ENCODE measurements around the gene SPO11.

SPO11 gene

DNA sequence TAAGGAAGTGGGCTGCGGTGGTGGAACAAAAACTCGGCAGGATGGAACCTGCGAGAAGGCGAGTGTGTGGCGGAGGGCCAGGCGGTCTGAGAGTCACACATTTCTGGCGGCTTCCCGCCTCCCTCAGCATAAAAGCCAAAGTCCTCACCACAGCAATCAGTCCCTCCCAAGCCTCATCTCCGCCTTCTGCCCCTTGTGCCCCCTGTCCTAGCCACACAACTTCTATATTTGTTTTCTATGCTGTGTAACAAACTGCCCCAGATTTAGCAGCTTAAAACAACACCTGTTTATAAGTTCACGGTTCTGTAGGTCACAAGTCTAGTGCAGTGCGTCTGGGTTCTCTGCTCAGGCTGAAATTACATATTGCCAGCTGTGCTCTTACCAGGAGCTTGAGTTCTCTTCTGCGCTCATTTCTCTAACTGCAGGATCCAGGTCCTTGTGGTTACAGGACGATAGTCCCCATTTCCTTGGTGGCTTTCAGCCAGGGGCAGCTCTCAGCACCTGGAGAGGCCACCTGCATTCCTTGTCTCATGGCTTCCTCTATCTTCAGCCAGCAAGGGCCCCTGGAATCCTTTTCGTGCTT, 11.7 kb upstream of the SPO11 start:
- Histone ChIP-seq H3K18ac (ENCODE audit: low read depth in 1 of 2, low read length in 2 of 2) (no peak overlapping the region), H3K79me1 (replicated peaks; ENCODE audit: low read length, poor library complexity, severe bottlenecking) (no peaks in the 10 kb centered on the region), H3K4me1 (ENCODE audit: control insufficient read depth, insufficient read depth, low read depth, low read length) (peaks cover under 1% of the 10 kb centered on the region), H3K36me3 (ENCODE audit: control insufficient read depth in 1 of 2, insufficient read depth in 2 of 2, low read depth in 1 of 2, low read length in 2 of 2) (no peaks in the 10 kb centered on the region), H3K27me3 (ENCODE audit: control insufficient read depth in 1 of 2, insufficient read depth in 1 of 2, low read length in 2 of 2) (peaks cover 59 to 67% of the 10 kb centered on the region in 2 experiments), H3K4me2 (ENCODE audit: low read length, poor library complexity, severe bottlenecking) (no peak overlapping the region), H3K27ac (ENCODE audit: low read length, poor library complexity, severe bottlenecking) (no peak overlapping the region), H4K91ac (ENCODE audit: low read length) (no peak overlapping the region), H3K9me3 (ENCODE audit: control insufficient read depth, low read length) (no peaks in the 10 kb centered on the region), H2BK5ac (ENCODE audit: low read depth, low read length, poor library complexity, severe bottlenecking) (no peak overlapping the region), H2BK12ac (ENCODE audit: low read length in 2 of 2) (no peak overlapping the region), H2AFZ (ENCODE audit: low read depth, low read length) (no peak overlapping the region), H2BK15ac (ENCODE audit: low read depth, poor library complexity, severe bottlenecking) (no peak overlapping the region), H3K4ac (ENCODE audit: low read depth in 1 of 2, low read length in 2 of 2) (no peak overlapping the region), H2AK5ac (ENCODE audit: low read length, severe bottlenecking) (no peak overlapping the region), H3K14ac (ENCODE audit: low read length in 2 of 2) (no peak overlapping the region), H3K4me3 (ENCODE audit: insufficient read depth in 1 of 2, low read depth in 1 of 2, low read length in 2 of 2) (no peak overlapping the region), H2BK120ac (ENCODE audit: low read depth, low read length) (no peak overlapping the region), H3K9ac (ENCODE audit: low read length) (no peak overlapping the region), H4K8ac (ENCODE audit: low read length) (no peak overlapping the region), H3K23ac (ENCODE audit: low read length in 2 of 2) (peak overlapping the region in 1 of 2 experiments; percentile 32)
- 84% methylated on average over 14 of the region's 14 CpGs for WGBS
- no peak for DNase-seq

DNA sequence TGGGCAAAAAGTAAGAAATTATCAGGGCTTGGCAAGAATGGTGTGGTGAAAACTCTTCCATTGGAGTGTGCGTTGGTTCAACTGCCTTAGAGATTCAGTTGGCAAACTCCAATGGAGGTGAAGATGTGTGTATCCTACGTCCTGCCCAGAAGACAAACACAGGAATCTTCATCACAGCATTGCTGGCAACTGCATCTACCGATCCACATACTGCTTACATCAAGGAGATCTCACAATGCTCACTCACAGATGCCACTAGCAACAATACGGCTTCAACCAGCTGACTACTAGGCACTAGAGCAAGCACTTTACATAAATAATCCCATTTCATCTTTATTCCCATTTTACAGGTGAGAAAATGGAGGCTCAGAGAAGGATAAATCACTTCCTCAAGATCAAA, 10.0 kb upstream of the SPO11 start:
- H4K8ac ChIP-seq (ENCODE audit: low read length) = no peak overlapping the region
- peaks cover 55 to 57% of the 10 kb centered on the region in 2 experiments for H3K27me3 ChIP-seq (ENCODE audit: control insufficient read depth in 1 of 2, insufficient read depth in 1 of 2, low read length in 2 of 2)
- H3K14ac ChIP-seq (ENCODE audit: low read length in 2 of 2) = no peak overlapping the region
- H2BK12ac ChIP-seq (ENCODE audit: low read length in 2 of 2) = no peak overlapping the region
- no peak overlapping the region for H3K4me3 ChIP-seq (ENCODE audit: insufficient read depth in 1 of 2, low read depth in 1 of 2, low read length in 2 of 2)
- H4K91ac ChIP-seq (ENCODE audit: low read length) = no peak overlapping the region
- no peak overlapping the region for H3K4ac ChIP-seq (ENCODE audit: low read depth in 1 of 2, low read length in 2 of 2)
- no peak for DNase-seq
- no peak overlapping the region for H3K18ac ChIP-seq (ENCODE audit: low read depth in 1 of 2, low read length in 2 of 2)
- no peak overlapping the region for H2BK120ac ChIP-seq (ENCODE audit: low read depth, low read length)
- no peak overlapping the region for H2BK5ac ChIP-seq (ENCODE audit: low read depth, low read length, poor library complexity, severe bottlenecking)
- no peak overlapping the region for H2AK5ac ChIP-seq (ENCODE audit: low read length, severe bottlenecking)
- no peak overlapping the region for H3K27ac ChIP-seq (ENCODE audit: low read length, poor library complexity, severe bottlenecking)
- no peak overlapping the region for H3K23ac ChIP-seq (ENCODE audit: low read length in 2 of 2)
- no peak overlapping the region for H3K4me2 ChIP-seq (ENCODE audit: low read length, poor library complexity, severe bottlenecking)
- WGBS = 76% methylated on average over 4 of the region's 4 CpGs
- H3K9ac ChIP-seq (ENCODE audit: low read length) = no peak overlapping the region
- H3K79me1 ChIP-seq (replicated peaks; ENCODE audit: low read length, poor library complexity, severe bottlenecking) = no peaks in the 10 kb centered on the region
- no peak overlapping the region for H2AFZ ChIP-seq (ENCODE audit: low read depth, low read length)
- no peaks in the 10 kb centered on the region for H3K36me3 ChIP-seq (ENCODE audit: control insufficient read depth in 1 of 2, insufficient read depth in 2 of 2, low read depth in 1 of 2, low read length in 2 of 2)
- peaks cover 4% of the 10 kb centered on the region for H3K4me1 ChIP-seq (ENCODE audit: control insufficient read depth, insufficient read depth, low read depth, low read length)
- no peaks in the 10 kb centered on the region for H3K9me3 ChIP-seq (ENCODE audit: control insufficient read depth, low read length)
- no peak overlapping the region for H2BK15ac ChIP-seq (ENCODE audit: low read depth, poor library complexity, severe bottlenecking)

DNA sequence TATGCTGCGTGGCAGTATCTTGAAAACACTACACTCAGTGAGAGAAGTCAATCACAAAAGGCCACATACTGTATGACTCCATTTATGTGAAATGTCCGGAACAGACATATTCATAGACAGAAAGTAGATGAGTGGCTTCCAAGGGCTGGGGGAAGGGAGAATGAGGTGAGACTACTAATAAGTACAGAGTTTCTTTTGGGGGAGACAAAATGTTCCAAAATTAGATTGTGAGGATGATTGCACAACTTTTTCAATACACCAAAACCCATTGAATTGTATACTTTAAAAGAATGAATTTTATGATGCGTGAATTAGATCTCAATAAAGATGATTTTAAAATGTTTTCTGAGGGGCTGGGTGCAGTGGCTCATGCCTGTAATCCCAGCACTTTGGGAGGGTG, 9.2 kb upstream of the SPO11 start:
- Histone ChIP-seq H3K4ac (ENCODE audit: low read depth in 1 of 2, low read length in 2 of 2) (no peak overlapping the region), H3K23ac (ENCODE audit: low read length in 2 of 2) (no peak overlapping the region)
- DNase-seq = no peak

DNA sequence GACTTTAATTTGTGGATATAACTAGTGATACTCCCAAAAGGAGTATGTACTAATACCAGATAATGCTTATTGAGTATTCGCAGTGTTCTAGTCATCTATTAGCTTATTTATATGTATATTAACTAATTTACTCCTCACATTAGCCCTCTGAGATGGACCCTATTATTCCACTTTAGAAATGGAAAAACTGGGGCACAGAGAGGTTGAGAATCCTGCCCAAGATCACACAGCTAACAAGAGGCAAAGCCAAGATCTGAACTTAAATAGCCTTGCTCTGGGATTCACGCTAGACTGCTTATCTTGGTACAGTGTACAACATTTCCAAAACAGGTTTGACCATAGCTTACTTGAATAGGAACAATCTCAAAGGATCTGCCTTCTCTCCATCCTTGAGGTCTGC, 8.5 kb upstream of the SPO11 start:
- no peak overlapping the region for H2BK5ac ChIP-seq (ENCODE audit: low read depth, low read length, poor library complexity, severe bottlenecking)
- H2AK5ac ChIP-seq (ENCODE audit: low read length, severe bottlenecking) = no peak overlapping the region
- H3K9me3 ChIP-seq (ENCODE audit: control insufficient read depth, low read length) = no peaks in the 10 kb centered on the region
- no peak for DNase-seq
- H3K27me3 ChIP-seq (ENCODE audit: control insufficient read depth in 1 of 2, insufficient read depth in 1 of 2, low read length in 2 of 2) = peaks cover 52 to 57% of the 10 kb centered on the region in 2 experiments
- H2BK15ac ChIP-seq (ENCODE audit: low read depth, poor library complexity, severe bottlenecking) = no peak overlapping the region
- no peak overlapping the region for H3K9ac ChIP-seq (ENCODE audit: low read length)
- H2AFZ ChIP-seq (ENCODE audit: low read depth, low read length) = no peak overlapping the region
- H3K4me2 ChIP-seq (ENCODE audit: low read length, poor library complexity, severe bottlenecking) = no peak overlapping the region
- H2BK120ac ChIP-seq (ENCODE audit: low read depth, low read length) = no peak overlapping the region
- no peak overlapping the region for H3K4me3 ChIP-seq (ENCODE audit: insufficient read depth in 1 of 2, low read depth in 1 of 2, low read length in 2 of 2)
- no peak overlapping the region for H3K14ac ChIP-seq (ENCODE audit: low read length in 2 of 2)
- H4K8ac ChIP-seq (ENCODE audit: low read length) = no peak overlapping the region
- H3K4ac ChIP-seq (ENCODE audit: low read depth in 1 of 2, low read length in 2 of 2) = no peak overlapping the region
- no peaks in the 10 kb centered on the region for H3K36me3 ChIP-seq (ENCODE audit: control insufficient read depth in 1 of 2, insufficient read depth in 2 of 2, low read depth in 1 of 2, low read length in 2 of 2)
- peaks cover 4% of the 10 kb centered on the region for H3K4me1 ChIP-seq (ENCODE audit: control insufficient read depth, insufficient read depth, low read depth, low read length)
- H3K27ac ChIP-seq (ENCODE audit: low read length, poor library complexity, severe bottlenecking) = no peak overlapping the region
- H3K18ac ChIP-seq (ENCODE audit: low read depth in 1 of 2, low read length in 2 of 2) = no peak overlapping the region
- no peak overlapping the region for H2BK12ac ChIP-seq (ENCODE audit: low read length in 2 of 2)
- no peaks in the 10 kb centered on the region for H3K79me1 ChIP-seq (replicated peaks; ENCODE audit: low read length, poor library complexity, severe bottlenecking)
- WGBS = 67% methylated on average over 1 of the region's 2 CpGs
- no peak overlapping the region for H3K23ac ChIP-seq (ENCODE audit: low read length in 2 of 2)
- no peak overlapping the region for H4K91ac ChIP-seq (ENCODE audit: low read length)

More for the DNA sequence above, 9.2 kb upstream of the SPO11 start:
- H3K9me3 ChIP-seq (ENCODE audit: control insufficient read depth, low read length) = no peaks in the 10 kb centered on the region
- H3K4me2 ChIP-seq (ENCODE audit: low read length, poor library complexity, severe bottlenecking) = no peak overlapping the region
- no peak overlapping the region for H2BK15ac ChIP-seq (ENCODE audit: low read depth, poor library complexity, severe bottlenecking)
- H3K14ac ChIP-seq (ENCODE audit: low read length in 2 of 2) = no peak overlapping the region
- no peak overlapping the region for H3K27ac ChIP-seq (ENCODE audit: low read length, poor library complexity, severe bottlenecking)
- H3K79me1 ChIP-seq (replicated peaks; ENCODE audit: low read length, poor library complexity, severe bottlenecking) = no peaks in the 10 kb centered on the region
- H3K4me1 ChIP-seq (ENCODE audit: control insufficient read depth, insufficient read depth, low read depth, low read length) = peaks cover 4% of the 10 kb centered on the region
- no peak overlapping the region for H3K18ac ChIP-seq (ENCODE audit: low read depth in 1 of 2, low read length in 2 of 2)
- H2AK5ac ChIP-seq (ENCODE audit: low read length, severe bottlenecking) = no peak overlapping the region
- no peak overlapping the region for H4K8ac ChIP-seq (ENCODE audit: low read length)
- H2BK5ac ChIP-seq (ENCODE audit: low read depth, low read length, poor library complexity, severe bottlenecking) = no peak overlapping the region
- no peak overlapping the region for H3K4me3 ChIP-seq (ENCODE audit: insufficient read depth in 1 of 2, low read depth in 1 of 2, low read length in 2 of 2)
- 80% methylated on average over 2 of the region's 3 CpGs for WGBS
- no peak overlapping the region for H2AFZ ChIP-seq (ENCODE audit: low read depth, low read length)
- no peak overlapping the region for H3K9ac ChIP-seq (ENCODE audit: low read length)
- no peak overlapping the region for H2BK12ac ChIP-seq (ENCODE audit: low read length in 2 of 2)
- H4K91ac ChIP-seq (ENCODE audit: low read length) = no peak overlapping the region
- no peak overlapping the region for H2BK120ac ChIP-seq (ENCODE audit: low read depth, low read length)
- no peaks in the 10 kb centered on the region for H3K36me3 ChIP-seq (ENCODE audit: control insufficient read depth in 1 of 2, insufficient read depth in 2 of 2, low read depth in 1 of 2, low read length in 2 of 2)
- H3K27me3 ChIP-seq (ENCODE audit: control insufficient read depth in 1 of 2, insufficient read depth in 1 of 2, low read length in 2 of 2) = peaks cover 52 to 61% of the 10 kb centered on the region in 2 experiments
